PFSK-1 (cell line): Measurements from ENCODE around the gene IMPDH2.
A peak's percentile ranks its signal among the peaks of the same experiment; 100 is the strongest.

Experiments used
- FOXP2 ChIP-seq: optimal IDR thresholded peaks from 2 replicates; pipeline ENCODE3; 2011; ENCODE audit warnings: borderline replicate concordance, control low read depth, inconsistent platforms; ENCODE audit not compliant: insufficient read depth; ENCODE audit errors: extremely low read length, extremely low read depth
- POLR2AphosphoS5 ChIP-seq: IDR thresholded peaks from 2 replicates; pipeline ENCODE4 v1.6.1; 2012; ENCODE audit warnings: low read depth, mild to moderate bottlenecking, control low read depth, low read length, moderate library complexity
- SIN3A ChIP-seq: IDR thresholded peaks from 2 replicates; pipeline ENCODE4 v1.6.1; 2012; ENCODE audit warnings: mild to moderate bottlenecking, low read length, moderate library complexity, borderline replicate concordance; ENCODE audit not compliant: insufficient read depth
- TAF1 ChIP-seq: IDR thresholded peaks from 2 replicates; pipeline ENCODE4 v1.6.1; 2012; ENCODE audit warnings: low read length, control low read depth, borderline replicate concordance; ENCODE audit not compliant: insufficient read depth
- TF ChIP-seq, protein P1 (sequence below), 2 experiments: IDR thresholded peaks; 2 replicates each; pipeline versions ENCODE4 v1.6.1 to v1.8.0; 2011 to 2012; ENCODE audit warnings: low read depth in 2 of 2, low read length in 2 of 2, control low read depth in 1 of 2, inconsistent platforms in 1 of 2, mild to moderate bottlenecking in 1 of 2, moderate library complexity in 1 of 2; ENCODE audit not compliant: insufficient read depth in 1 of 2

Gene IMPDH2

DNA sequence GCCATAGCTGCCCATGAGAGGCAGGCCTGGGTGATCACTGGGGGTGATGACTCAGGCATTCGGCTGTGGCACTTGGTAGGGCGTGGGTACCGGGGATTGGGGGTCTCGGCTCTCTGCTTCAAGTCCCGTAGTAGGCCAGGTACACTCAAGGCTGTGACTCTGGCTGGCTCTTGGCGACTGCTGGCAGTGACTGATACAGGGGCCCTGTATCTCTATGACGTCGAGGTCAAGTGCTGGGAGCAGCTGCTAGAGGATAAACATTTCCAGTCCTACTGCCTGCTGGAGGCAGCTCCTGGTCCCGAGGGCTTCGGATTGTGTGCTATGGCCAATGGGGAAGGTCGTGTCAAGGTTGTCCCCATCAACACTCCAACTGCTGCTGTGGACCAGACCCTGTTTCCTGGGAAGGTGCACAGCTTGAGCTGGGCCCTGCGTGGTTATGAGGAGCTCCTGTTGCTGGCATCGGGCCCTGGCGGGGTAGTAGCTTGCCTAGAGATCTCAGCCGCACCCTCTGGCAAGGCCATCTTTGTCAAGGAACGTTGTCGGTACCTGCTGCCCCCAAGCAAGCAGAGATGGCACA is 16.7 kb downstream of the IMPDH2 start:
- TF ChIP-seq FOXP2: no peak

GRCh38 chr3:49009396-49009795 is 19.8 kb downstream of the IMPDH2 start:
- no peak for TF ChIP-seq FOXP2

- TF ChIP-seq, protein P1, sequence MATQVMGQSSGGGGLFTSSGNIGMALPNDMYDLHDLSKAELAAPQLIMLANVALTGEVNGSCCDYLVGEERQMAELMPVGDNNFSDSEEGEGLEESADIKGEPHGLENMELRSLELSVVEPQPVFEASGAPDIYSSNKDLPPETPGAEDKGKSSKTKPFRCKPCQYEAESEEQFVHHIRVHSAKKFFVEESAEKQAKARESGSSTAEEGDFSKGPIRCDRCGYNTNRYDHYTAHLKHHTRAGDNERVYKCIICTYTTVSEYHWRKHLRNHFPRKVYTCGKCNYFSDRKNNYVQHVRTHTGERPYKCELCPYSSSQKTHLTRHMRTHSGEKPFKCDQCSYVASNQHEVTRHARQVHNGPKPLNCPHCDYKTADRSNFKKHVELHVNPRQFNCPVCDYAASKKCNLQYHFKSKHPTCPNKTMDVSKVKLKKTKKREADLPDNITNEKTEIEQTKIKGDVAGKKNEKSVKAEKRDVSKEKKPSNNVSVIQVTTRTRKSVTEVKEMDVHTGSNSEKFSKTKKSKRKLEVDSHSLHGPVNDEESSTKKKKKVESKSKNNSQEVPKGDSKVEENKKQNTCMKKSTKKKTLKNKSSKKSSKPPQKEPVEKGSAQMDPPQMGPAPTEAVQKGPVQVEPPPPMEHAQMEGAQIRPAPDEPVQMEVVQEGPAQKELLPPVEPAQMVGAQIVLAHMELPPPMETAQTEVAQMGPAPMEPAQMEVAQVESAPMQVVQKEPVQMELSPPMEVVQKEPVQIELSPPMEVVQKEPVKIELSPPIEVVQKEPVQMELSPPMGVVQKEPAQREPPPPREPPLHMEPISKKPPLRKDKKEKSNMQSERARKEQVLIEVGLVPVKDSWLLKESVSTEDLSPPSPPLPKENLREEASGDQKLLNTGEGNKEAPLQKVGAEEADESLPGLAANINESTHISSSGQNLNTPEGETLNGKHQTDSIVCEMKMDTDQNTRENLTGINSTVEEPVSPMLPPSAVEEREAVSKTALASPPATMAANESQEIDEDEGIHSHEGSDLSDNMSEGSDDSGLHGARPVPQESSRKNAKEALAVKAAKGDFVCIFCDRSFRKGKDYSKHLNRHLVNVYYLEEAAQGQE (IDR thresholded peaks at IDR 0.05; ENCODE audit: insufficient read depth in 1 of 2, low read depth in 2 of 2, low read length in 2 of 2): no peak
- TF ChIP-seq TAF1 (no peak), SIN3A (no peak), POLR2AphosphoS5 (no peak), FOXP2 (no peak)
Observed at GRCh38 chr3:49007771-49008528, 21.2 kb downstream of the IMPDH2 start.

GRCh38 chr3:49007068-49007770 is 22.0 kb downstream of the IMPDH2 start, which contains the start of gene WDR6:
WDR6 (plus strand) TSS chr3:49007391; CDS start chr3:49007432, 41 bp downstream.
- no peak for TF ChIP-seq FOXP2
- peak; percentile 80; the same call in 1 of the 2 replicates for TF ChIP-seq SIN3A
- TF ChIP-seq TAF1: peak; percentile 58; the same call in 1 of the 2 replicates
- peak; percentile 66; the same call in 1 of the 2 replicates for TF ChIP-seq POLR2AphosphoS5
- TF ChIP-seq, protein P1 (IDR thresholded peaks at IDR 0.05; ENCODE audit: insufficient read depth in 1 of 2, low read depth in 2 of 2, low read length in 2 of 2): no peak

- TF ChIP-seq FOXP2 (no peak), SIN3A (no peak), POLR2AphosphoS5 (no peak), TAF1 (no peak)
- TF ChIP-seq, protein P1 (IDR thresholded peaks at IDR 0.05; ENCODE audit: insufficient read depth in 1 of 2, low read depth in 2 of 2, low read length in 2 of 2): no peak
Observed at GRCh38 chr3:49006408-49007067, 22.7 kb downstream of the IMPDH2 start.
